RCC 7860 (cell line): ENCODE data around the gene CYP26A1.

Experiments used
- DNase-seq: peaks from one replicate; pipeline ENCODE4 v3.0.0-alpha.2; 2015; ENCODE audit warnings: low spot score
- FAIRE-seq: peaks from 2 replicates; lab custom pipeline; 2012; peaks lifted over from hg19 to GRCh38; lab: Jason Lieb, UNC

Gene CYP26A1

GRCh38 chr10:93064874-93065660 is 8.6 kb upstream of the CYP26A1 start:
- FAIRE-seq: no peak
- no peak for DNase-seq

DNA sequence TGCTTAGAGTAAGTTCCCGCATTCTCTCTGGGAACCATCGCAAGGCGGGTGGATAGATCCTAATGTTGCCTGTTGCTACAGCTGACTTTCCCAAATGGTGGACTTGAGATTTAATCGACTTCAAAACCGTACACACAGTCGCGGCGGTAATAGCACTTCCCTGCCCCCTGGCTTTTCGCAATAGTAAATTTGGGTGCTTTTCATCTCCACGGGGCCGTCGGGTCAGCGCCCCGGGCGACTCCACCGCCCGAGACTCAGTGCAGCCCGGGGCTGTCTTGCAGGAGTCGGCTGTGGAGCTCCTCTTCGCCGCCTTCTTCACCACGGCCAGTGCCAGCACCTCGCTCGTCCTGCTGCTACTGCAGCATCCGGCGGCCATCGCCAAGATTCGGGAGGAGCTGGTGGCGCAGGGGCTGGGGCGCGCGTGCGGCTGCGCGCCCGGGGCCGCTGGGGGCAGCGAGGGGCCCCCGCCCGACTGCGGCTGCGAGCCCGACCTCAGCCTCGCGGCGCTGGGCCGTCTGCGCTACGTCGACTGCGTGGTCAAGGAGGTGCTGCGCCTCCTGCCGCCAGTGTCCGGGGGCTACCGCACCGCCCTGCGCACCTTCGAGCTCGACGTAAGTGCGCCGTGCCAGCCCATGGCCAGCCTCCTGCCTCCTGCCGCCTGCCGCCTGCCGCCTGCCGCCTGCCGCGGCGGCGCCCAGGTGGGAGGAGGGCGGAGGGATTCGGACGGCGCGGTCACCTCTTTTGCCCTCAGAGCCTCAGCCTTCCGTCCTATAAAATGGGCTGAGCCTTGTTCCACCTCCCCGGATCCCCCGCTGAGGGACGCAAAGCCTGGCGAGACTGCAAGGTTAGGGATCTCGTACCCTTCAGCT is 7.8 kb upstream of the CYP26A1 start:
- no peak for FAIRE-seq
- no peak for DNase-seq

GRCh38 chr10:93066544-93066913 is 7.2 kb upstream of the CYP26A1 start:
- DNase-seq (no peak), FAIRE-seq (no peak)

DNA sequence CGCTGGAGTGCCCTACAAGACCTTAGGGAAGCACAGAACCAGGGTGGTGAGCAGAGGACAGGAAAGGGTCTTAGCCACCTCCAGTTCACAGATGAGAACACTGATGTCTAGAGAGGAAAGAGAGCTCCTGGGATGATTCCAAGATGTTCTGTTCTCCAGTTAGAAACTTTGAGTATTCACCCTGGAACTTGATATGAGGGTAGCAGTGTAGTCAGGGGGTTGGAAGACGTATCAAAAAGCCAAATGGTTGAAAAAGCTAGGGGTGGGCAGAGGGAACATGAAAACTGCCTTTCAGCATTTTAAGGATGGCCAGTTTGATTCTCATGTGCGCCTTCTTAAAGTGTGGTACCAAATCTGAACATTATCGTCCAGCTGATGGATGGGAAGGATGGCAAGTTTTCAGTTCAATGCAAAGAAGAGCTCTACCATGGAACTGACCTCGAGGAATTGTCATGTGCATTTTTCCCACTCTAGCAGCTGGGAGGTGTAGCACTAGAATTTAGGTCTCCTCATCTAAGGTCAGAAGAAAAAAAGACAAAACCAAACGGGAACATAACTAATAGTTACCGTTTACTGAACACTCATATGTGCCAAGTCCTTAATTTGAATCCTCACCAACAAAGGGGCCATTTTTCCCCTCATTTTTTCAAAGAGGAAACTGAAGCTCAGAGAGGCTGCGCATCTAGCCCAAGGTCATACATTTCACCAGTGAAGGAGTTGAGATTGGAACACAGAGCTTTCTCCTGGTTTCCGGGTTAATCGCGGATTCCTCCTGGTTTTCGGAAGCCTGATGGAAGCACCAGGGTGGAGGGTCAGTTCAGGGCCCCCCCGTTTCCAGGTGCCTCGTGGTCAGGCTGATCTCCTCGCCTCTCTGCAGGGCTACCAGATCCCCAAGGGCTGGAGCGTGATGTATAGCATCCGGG is 6.0 kb upstream of the CYP26A1 start:
- FAIRE-seq: no peak

GRCh38 chr10:93068411-93069244 is 5.1 kb upstream of the CYP26A1 start:
- FAIRE-seq: no peak
- no peak for DNase-seq

More for the DNA sequence above, 6.0 kb upstream of the CYP26A1 start:
- no peak for DNase-seq

DNA sequence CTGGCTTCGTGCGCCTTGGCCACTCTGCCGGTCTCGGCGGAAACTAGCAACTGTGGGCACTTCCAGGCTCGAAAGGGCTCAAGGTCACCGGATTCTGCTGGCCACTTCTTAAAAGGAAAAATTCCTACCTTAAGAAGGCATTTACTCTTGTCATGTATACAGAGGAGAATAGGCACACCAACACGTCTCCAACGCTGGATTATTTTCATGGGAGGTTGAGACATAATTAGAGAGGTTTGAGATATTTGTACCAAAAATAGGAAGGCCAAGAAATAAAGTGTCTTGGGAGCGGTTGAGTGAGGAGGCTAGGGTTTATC is 4.5 kb upstream of the CYP26A1 start:
- FAIRE-seq: no peak
- no peak for DNase-seq

- no peak for DNase-seq
- no peak for FAIRE-seq
Measured at GRCh38 chr10:93070378-93071176, 3.1 kb upstream of the CYP26A1 start.

DNA sequence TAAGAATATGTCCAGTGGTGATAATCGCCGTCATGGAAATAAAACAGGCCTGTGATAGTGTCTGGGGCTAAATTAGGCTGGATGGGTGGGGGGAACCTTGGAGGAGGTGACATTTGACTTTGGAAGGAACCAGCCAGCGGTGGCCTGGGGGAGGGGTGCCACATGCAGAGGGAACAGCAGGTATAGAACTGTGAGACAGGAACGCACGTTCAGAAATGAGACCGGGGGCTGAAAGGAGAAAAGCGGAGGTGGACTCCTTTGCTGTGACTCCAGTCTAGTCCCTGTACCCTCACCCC is 2.6 kb upstream of the CYP26A1 start:
- FAIRE-seq: no peak

GRCh38 chr10:93071674-93072224 is 1.9 kb upstream of the CYP26A1 start:
- DNase-seq: no peak
- no peak for FAIRE-seq

More for the DNA sequence above, 2.6 kb upstream of the CYP26A1 start:
- no peak for DNase-seq

GRCh38 chr10:93072225-93072712 is 1.4 kb upstream of the CYP26A1 start:
- no peak for DNase-seq
- no peak for FAIRE-seq

DNA sequence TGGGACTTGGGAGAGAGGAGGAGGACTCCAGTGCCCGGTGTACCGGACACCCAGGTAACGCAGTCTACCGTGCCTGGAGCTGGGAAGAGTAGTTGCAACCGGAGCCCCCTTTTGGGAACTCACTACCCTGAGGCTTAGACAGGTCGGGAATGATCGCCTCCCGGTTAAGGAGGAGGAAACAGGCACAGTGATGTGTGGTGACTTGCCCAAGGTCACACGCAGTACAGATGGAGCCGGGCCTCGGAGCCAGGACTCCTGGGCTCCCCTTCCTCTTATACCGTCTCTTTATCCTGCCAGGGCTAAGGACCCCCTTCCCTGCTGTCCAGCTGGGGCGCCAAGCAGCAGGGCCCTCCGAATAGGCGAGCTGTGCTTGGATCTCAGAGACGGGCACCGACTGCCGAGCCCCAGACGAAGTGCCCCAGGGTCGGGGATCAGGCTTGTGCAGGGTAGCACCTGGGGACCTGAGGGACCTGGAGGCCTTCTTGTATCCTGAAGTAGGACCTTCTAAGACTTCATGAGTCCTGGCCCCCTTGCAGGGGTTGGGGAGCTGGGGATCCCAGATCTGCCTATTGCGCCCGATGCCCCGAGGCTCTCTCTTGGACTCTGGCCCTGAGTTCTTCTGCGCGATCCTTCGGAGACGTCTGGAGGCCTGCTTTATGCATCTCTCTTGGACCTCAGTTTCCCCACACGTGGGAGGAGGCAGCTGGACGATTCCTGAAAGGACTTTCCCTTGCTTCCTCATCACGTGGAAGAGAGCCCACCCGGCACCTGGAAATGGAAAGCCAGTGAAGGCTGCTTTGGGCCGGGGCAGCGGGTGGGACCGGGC is 767 bp upstream of the CYP26A1 start:
- FAIRE-seq: no peak
- DNase-seq: no peak

GRCh38 chr10:93074147-93074596 is 479 bp downstream of the CYP26A1 start:
- DNase-seq (no peak), FAIRE-seq (no peak)

DNA sequence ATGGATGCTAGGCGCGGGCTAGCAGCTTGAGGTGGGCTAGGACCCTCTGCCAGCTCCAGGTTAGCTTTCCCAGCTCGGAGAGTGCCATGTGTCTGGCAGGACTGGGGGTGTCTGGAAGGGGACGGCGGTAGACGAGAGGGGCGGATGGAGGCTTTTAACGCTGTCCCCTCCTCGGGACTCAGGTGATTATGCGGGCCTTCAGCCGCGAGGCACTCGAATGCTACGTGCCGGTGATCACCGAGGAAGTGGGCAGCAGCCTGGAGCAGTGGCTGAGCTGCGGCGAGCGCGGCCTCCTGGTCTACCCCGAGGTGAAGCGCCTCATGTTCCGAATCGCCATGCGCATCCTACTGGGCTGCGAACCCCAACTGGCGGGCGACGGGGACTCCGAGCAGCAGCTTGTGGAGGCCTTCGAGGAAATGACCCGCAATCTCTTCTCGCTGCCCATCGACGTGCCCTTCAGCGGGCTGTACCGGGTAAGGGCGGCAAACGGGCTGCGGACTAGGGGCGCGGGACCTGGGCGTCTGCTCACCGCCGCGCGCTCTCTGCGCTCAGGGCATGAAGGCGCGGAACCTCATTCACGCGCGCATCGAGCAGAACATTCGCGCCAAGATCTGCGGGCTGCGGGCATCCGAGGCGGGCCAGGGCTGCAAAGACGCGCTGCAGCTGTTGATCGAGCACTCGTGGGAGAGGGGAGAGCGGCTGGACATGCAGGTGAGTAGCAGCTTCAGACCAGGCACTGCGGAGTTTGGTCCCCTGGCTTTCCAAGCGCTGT is 1.1 kb downstream of the CYP26A1 start:
- DNase-seq (no peak), FAIRE-seq (no peak)

DNA sequence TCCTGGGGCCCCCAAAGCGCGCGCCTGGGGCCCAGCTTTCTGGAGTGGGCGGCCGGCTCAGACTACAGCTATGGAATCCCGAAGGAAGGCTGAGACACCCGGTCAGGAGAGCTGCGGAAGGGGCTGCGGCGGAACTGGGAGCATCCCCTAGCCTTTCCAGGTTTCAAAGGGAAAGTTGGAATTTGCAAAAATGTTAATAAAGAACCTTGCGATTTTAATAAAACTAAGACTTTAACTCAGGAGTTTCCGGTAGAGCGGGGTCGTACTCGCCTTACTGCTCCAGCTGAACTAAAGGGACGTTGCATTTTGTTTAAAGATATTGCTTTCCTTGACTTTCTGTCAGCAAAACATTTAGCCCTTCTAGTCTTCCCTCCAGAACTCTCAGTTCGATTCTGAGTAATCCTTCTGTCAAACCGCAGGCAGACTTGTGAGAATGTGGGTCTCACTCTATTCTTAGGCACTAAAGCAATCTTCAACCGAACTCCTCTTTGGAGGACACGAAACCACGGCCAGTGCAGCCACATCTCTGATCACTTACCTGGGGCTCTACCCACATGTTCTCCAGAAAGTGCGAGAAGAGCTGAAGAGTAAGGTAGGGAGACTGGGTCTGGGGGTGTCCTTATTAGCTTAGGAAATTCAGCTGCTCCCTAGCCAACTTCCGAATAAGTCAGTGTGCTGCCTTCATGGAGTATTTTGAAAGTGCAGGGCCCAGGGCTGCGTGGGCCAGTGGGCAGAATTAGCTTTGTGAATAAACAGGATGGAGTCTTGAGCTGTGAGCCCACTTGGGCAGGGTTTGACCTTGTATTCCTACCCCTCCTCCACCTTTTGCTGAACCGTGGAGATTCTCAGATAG is 1.9 kb downstream of the CYP26A1 start:
- DNase-seq (no peak), FAIRE-seq (no peak)

DNA sequence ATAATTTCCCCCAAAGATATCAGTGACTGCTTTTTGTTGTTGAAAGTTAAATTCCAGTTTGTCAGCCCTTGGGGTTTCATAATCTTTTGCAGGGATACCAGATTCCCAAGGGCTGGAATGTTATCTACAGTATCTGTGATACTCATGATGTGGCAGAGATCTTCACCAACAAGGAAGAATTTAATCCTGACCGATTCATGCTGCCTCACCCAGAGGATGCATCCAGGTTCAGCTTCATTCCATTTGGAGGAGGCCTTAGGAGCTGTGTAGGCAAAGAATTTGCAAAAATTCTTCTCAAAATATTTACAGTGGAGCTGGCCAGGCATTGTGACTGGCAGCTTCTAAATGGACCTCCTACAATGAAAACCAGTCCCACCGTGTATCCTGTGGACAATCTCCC is 3.2 kb downstream of the CYP26A1 start:
- DNase-seq (no peak), FAIRE-seq (no peak)

GRCh38 chr10:93077860-93078337 is 4.2 kb downstream of the CYP26A1 start:
- no peak for FAIRE-seq

More at GRCh38 chr10:93077860-93078337, 4.2 kb downstream of the CYP26A1 start:
- no peak for DNase-seq
